Subcutaneous adipose tissue (tissue), 4 donors: ENCODE data around the gene TBC1D16. TPM values are rescaled to one million over a fixed set of nuclear protein-coding genes. Genes with fewer than 3 reads are reported as not detected.

Experiments used
- total RNA-seq, 4 donors: library from RNA; depleted of rRNA; stranded (reverse); fragments of >200 nt; gene quantifications; one replicate each; pipeline ENCODE4 v1.1.0, GENCODE V29; 2016
- TF ChIP-seq, protein P1 (sequence below): fragments of 450-650 bp; IDR thresholded peaks from one replicate; pipeline ENCODE4 v1.5.1; 2016; ENCODE audit warnings: low read depth, mild to moderate bottlenecking, control low read depth, antibody characterized with exemption, moderate library complexity

Gene TBC1D16
- total RNA-seq, 4 donors from 2014 or later, result 43.5 to 115 (median 60.5) TPM

DNA sequence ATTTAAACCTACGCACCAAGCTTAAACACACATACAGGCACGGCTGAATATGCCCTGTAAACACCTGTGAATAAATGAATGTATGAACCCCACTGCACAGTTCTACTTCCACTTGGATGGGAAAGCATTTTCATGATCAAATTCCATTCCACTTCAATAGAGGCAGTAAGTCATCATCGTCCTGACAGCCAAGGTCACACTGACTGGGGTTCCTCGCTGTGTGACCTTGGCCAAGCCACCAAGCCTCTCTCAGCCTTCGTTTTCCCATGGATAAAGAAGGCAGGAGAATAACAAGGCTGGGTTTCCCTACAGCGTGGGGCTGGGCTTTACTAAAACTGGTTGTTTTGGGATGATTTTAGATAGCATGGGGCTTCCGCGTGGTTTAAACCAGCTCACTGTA lies 82.8 kb downstream of the TBC1D16 start:
- TF ChIP-seq, protein P1, sequence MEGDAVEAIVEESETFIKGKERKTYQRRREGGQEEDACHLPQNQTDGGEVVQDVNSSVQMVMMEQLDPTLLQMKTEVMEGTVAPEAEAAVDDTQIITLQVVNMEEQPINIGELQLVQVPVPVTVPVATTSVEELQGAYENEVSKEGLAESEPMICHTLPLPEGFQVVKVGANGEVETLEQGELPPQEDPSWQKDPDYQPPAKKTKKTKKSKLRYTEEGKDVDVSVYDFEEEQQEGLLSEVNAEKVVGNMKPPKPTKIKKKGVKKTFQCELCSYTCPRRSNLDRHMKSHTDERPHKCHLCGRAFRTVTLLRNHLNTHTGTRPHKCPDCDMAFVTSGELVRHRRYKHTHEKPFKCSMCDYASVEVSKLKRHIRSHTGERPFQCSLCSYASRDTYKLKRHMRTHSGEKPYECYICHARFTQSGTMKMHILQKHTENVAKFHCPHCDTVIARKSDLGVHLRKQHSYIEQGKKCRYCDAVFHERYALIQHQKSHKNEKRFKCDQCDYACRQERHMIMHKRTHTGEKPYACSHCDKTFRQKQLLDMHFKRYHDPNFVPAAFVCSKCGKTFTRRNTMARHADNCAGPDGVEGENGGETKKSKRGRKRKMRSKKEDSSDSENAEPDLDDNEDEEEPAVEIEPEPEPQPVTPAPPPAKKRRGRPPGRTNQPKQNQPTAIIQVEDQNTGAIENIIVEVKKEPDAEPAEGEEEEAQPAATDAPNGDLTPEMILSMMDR, result no peak

DNA sequence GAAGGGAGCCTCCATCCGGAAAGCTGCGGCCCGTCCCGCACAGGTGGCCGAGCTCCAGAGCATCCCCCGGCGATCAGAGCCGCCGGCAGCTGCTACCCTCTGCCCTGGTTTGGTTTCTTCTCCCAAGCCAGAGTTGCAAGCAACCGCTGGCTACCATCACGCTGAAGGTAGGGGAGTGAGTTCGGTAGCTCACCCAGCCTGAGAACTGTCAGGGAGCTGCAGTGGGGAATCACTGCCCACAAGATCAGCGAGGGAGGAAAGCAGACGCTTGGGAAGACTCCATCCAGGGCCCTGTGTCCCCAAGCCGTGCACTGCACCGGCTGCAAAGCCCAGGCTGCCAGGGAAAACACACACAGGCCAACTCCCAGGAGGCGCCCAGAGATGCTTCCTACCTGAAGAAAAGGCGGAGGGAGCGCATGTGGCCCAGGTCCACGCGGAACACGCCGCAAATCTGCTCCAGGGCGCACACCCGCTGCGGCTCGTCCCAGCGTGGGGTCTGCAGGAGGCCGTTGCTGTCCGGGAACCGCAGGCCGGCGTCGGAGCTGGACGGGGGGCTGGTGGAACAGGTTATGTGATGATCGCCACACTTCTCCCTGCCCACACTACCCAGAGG lies 83.3 kb downstream of the TBC1D16 start:
- TF ChIP-seq, protein P1, result no peak

DNA sequence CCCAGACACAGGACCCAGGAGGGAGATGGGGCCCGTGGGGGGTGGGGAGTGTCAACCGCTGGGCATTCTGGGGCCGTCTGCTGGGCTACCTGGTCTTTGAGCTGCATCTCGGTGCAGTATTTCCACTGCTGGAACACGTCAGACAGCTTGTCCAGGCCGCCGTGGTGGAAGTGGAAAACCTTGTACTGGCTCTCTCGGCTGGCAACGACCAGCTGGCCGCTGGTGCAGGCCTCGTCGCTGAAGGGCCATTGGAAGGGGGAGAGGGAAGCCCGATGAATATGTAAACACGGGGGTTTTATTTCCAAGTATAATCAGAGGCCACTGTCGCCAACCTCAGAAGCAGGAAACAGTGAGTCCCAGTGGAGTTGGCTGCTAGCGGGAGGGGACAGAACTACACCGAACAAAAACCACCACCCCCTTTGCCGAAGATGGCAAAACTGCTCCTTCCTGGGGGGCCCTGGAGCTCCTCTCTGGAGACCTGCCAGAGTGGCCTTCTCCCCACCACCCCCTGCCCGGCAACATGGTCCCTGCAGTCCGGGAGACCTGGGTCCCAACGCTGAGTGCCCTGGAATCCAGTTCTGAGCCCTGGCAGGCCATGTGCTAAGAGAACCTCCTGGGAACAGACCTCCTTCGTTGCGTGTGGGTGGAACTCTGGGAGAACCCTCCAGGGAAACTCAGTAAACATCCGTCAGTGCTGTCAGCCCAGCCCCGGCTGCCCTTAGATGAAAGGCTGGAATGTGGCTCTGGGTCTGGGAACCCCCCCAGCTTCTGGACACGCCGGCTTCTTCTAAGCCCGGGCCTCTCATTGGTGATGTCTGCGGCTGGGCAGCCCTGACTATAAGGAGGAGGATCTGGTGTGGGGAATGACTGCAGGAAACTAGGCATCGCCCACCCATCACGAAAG lies 84.1 kb downstream of the TBC1D16 start:
- TF ChIP-seq, protein P1, result no peak

DNA sequence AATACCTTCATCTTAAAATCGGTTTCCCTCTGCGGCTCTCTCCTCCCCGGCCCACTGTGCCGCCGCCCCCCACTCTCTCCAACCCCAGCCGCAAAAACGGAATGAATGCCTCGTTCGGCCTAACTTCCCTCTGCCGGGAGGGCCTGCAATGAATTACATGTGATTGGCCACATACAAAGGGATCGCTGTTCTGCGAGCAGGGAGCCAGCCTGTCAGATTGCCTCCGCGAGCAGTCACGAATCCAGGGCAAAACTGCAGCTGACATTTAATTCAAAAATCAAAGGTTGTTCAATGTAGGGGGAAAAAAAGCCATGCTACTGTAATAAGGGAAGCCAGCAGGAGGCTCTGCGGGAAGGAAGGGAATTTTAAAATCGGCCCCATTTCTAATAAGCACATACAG lies 84.9 kb downstream of the TBC1D16 start:
- TF ChIP-seq, protein P1, result no peak

GRCh38 chr17:79950306-79950705 lies 85.4 kb downstream of the TBC1D16 start:
- TF ChIP-seq, protein P1, result no peak

GRCh38 chr17:79949656-79950209 lies 85.9 kb downstream of the TBC1D16 start:
- TF ChIP-seq, protein P1, result no peak
